ENCODE measurements around the gene IQCH. TPM values are rescaled to one million over a fixed set of nuclear protein-coding genes. Genes with fewer than 3 reads are reported as not detected.

The IQCH gene
- total and polyA plus RNA-seq, 9 donors, result 0.54 to 10.0 (median 0.84) TPM

DNA sequence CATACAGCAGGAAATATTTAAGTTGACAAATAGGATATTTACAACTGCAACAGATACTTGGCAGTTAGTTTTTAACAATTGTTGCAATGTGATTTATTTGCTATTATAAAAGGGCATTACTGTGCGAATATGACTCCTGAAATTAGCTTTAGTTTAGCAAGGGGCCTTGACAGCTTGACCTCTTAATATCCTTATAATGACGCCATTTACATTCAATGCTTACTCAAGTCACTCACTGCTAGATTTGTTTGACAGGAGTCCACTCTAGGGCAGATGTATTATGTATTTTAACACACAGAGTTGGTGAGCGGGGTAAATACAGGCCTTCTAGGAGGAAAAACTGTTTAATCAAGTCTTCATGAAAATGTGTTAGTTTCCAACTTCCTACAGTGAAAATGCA, 208.3 kb downstream of the IQCH start:
- Histone ChIP-seq H3K27me3 (no peaks in the 10 kb centered on the region), H3K36me3 (no peaks in the 10 kb centered on the region), H3K4me3 (no peak overlapping the region), H3K9me3 (no peaks in the 10 kb centered on the region), H3K27ac (no peak overlapping the region), H3K4me1 (ENCODE audit: insufficient read depth) (no peaks in the 10 kb centered on the region)
- no peak for DNase-seq
- TF ChIP-seq POLR2A (IDR thresholded peaks at IDR 0.05) (no peak), EP300 (IDR thresholded peaks at IDR 0.05) (no peak)
- TF ChIP-seq, protein P1, sequence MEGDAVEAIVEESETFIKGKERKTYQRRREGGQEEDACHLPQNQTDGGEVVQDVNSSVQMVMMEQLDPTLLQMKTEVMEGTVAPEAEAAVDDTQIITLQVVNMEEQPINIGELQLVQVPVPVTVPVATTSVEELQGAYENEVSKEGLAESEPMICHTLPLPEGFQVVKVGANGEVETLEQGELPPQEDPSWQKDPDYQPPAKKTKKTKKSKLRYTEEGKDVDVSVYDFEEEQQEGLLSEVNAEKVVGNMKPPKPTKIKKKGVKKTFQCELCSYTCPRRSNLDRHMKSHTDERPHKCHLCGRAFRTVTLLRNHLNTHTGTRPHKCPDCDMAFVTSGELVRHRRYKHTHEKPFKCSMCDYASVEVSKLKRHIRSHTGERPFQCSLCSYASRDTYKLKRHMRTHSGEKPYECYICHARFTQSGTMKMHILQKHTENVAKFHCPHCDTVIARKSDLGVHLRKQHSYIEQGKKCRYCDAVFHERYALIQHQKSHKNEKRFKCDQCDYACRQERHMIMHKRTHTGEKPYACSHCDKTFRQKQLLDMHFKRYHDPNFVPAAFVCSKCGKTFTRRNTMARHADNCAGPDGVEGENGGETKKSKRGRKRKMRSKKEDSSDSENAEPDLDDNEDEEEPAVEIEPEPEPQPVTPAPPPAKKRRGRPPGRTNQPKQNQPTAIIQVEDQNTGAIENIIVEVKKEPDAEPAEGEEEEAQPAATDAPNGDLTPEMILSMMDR (IDR thresholded peaks at IDR 0.05), result no peak
- intact Hi-C loops (cut with DNase I), result no loop called here
- WGBS, 3 donors, result 88 to 95% (median 94%) methylated on average over 3 of the region's 3 CpGs

DNA sequence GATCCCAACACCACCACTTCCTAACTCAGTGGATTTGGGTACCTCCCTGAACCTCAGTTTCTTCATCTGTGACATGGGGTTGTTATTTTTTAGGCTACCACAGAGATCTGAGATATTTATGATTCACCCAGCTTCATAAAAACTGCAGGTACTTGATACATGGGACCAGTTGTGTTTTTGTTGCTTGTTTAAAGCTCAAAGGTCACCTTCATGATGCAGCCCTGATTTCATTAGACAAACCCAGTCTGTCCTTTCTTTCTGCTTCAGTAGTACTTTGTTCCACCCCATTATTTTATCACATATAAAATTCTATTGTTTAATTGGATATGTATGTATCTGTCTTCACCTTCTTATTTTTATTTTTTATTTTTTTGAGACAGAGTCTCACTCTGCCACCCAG, 208.9 kb downstream of the IQCH start:
- Histone ChIP-seq H3K4me3 (no peak overlapping the region), H3K4me1 (ENCODE audit: insufficient read depth) (no peaks in the 10 kb centered on the region), H3K27me3 (no peaks in the 10 kb centered on the region), H3K9me3 (no peaks in the 10 kb centered on the region), H3K36me3 (no peaks in the 10 kb centered on the region), H3K27ac (no peak overlapping the region)
- intact Hi-C loops (cut with DNase I), result no loop called here
- DNase-seq, result no peak
- TF ChIP-seq, protein P1 (IDR thresholded peaks at IDR 0.05), result no peak
- TF ChIP-seq POLR2A (IDR thresholded peaks at IDR 0.05) (no peak), EP300 (IDR thresholded peaks at IDR 0.05) (no peak)

DNA sequence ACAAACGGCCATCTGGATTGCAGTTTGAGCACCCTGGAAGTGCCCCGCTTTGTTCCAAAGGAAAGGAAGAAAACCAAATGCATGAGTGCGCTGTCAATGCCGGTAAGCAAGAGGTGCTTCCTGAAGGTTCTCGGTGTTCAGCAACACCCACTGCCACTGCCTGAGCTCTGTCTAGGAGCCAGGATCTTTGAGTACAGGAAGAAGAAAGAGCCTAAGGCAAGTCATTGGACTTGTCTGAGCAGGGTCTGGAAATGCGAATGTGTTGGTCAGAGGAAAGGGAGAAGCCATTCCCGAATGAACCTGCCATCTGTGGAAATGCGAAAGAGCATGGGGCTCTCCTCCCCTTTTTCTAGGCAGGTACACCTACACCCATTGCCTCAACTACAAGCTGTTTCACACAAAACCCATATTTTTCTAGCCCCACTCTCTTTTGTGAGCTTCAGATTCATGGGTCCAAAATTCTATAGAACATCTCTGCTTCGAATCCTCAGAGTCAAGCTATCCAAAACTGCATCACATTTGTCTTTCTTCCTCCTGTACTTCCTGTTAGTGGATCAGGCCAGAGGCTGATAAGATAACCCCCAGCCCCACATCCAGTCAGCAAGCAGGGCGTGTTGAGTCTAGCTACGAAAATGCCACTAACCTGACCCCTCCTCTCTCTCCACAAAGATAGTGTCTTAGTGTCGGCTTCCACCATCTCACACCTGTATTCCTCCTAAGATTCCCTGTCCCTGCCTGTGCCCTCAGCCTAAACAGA, 210.8 kb downstream of the IQCH start:
- Histone ChIP-seq H3K27me3 (no peaks in the 10 kb centered on the region), H3K36me3 (no peaks in the 10 kb centered on the region), H3K27ac (no peak overlapping the region), H3K4me3 (no peak overlapping the region), H3K9me3 (no peaks in the 10 kb centered on the region), H3K4me1 (ENCODE audit: insufficient read depth) (no peaks in the 10 kb centered on the region)
- intact Hi-C loops (cut with DNase I), result no loop called here
- 95 to 97% (median 96%) methylated on average over 12 of the region's 12 CpGs for WGBS, 3 donors
- TF ChIP-seq, protein P1 (IDR thresholded peaks at IDR 0.05), result no peak
- TF ChIP-seq POLR2A (IDR thresholded peaks at IDR 0.05) (no peak), EP300 (IDR thresholded peaks at IDR 0.05) (no peak)
- no peak for DNase-seq

DNA sequence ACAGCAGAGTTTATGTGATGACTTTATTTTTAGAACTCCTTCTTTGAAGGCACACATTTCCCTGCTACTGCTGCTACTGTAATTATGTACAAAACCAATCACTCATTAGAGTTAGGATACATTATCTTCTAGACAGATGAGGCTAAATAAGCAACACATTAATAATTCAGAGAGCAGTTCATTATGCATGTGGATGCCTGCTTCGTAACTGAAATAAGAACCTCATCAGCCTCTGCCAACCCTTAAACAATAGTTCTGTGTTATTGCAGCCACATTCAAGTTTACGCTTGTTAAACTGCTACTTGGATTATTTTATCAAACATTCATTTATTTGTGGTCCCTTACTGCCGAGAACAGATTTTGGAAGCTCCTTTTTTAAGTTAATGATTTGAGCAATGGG, 213.8 kb downstream of the IQCH start:
- Histone ChIP-seq H3K27ac (no peak overlapping the region), H3K36me3 (no peaks in the 10 kb centered on the region), H3K27me3 (no peaks in the 10 kb centered on the region), H3K4me3 (no peak overlapping the region), H3K4me1 (ENCODE audit: insufficient read depth) (no peaks in the 10 kb centered on the region), H3K9me3 (no peaks in the 10 kb centered on the region)
- 82 to 91% (median 85%) methylated on average over 3 of the region's 3 CpGs for WGBS, 3 donors
- DNase-seq, result no peak
- no peak for TF ChIP-seq POLR2A (IDR thresholded peaks at IDR 0.05)
- TF ChIP-seq EP300 (IDR thresholded peaks at IDR 0.05), result no peak
- TF ChIP-seq, protein P1 (IDR thresholded peaks at IDR 0.05), result no peak
- intact Hi-C loops (cut with DNase I), result no loop called here
